HEK293 (cell line): Measurements from ENCODE around the gene FRMD8.

Source experiments
- GLI4 ChIP-seq: fragments of 450-650 bp; formaldehyde crosslinking; IDR thresholded peaks from 2 replicates; pipeline ENCODE4 v1.5.1; 2016; ENCODE audit warnings: missing biosample characterization, missing genetic modification characterization
- GLIS2 ChIP-seq: fragments of 450-650 bp; formaldehyde crosslinking; IDR thresholded peaks from 2 replicates; pipeline ENCODE4 v1.5.1; 2016; ENCODE audit warnings: missing biosample characterization, missing genetic modification characterization
- REPIN1 ChIP-seq: fragments of 450-650 bp; formaldehyde crosslinking; IDR thresholded peaks from 2 replicates; pipeline ENCODE4 v1.5.1; 2017; ENCODE audit warnings: missing biosample characterization, missing genetic modification characterization, low read depth
- SP3 ChIP-seq: fragments of 450-650 bp; formaldehyde crosslinking; IDR thresholded peaks from 2 replicates; pipeline ENCODE4 v1.5.1; 2016; ENCODE audit warnings: missing biosample characterization, missing genetic modification characterization
- WT1 ChIP-seq: fragments of 450-650 bp; formaldehyde crosslinking; IDR thresholded peaks from 2 replicates; pipeline ENCODE4 v1.5.1; 2016; ENCODE audit warnings: missing biosample characterization, missing genetic modification characterization
- ZBTB20 ChIP-seq: fragments of 450-650 bp; formaldehyde crosslinking; IDR thresholded peaks from 2 replicates; pipeline ENCODE4 v1.5.1; 2016; ENCODE audit warnings: missing biosample characterization, missing genetic modification characterization
- ZBTB7A ChIP-seq: fragments of 450-650 bp; formaldehyde crosslinking; IDR thresholded peaks from 2 replicates; pipeline ENCODE4 v1.5.1; 2016; ENCODE audit warnings: low read depth, missing biosample characterization, missing genetic modification characterization
- ZFHX2 ChIP-seq: fragments of 450-650 bp; formaldehyde crosslinking; conservative IDR thresholded peaks from 2 replicates; pipeline ENCODE4 v1.5.1; 2016; ENCODE audit warnings: missing biosample characterization, missing genetic modification characterization
- ZNF214 ChIP-seq: fragments of 450-650 bp; formaldehyde crosslinking; IDR thresholded peaks from 2 replicates; pipeline ENCODE4 v1.5.1; 2017; ENCODE audit warnings: missing biosample characterization, mild to moderate bottlenecking, missing genetic modification characterization, borderline replicate concordance
- ZNF248 ChIP-seq: fragments of 450-650 bp; formaldehyde crosslinking; IDR thresholded peaks from 2 replicates; pipeline ENCODE4 v1.5.1; 2017; ENCODE audit warnings: missing biosample characterization, missing genetic modification characterization
- ZNF335 ChIP-seq: fragments of 450-650 bp; formaldehyde crosslinking; conservative IDR thresholded peaks from 2 replicates; pipeline ENCODE4 v1.5.1; 2016; ENCODE audit warnings: missing biosample characterization, missing genetic modification characterization
- ZNF473 ChIP-seq: fragments of 450-650 bp; formaldehyde crosslinking; IDR thresholded peaks from 2 replicates; pipeline ENCODE4 v1.5.1; 2017; ENCODE audit warnings: missing biosample characterization, missing genetic modification characterization
- ZNF544 ChIP-seq: fragments of 450-650 bp; formaldehyde crosslinking; IDR thresholded peaks from 2 replicates; pipeline ENCODE4 v1.5.0; 2017; ENCODE audit warnings: missing biosample characterization, missing genetic modification characterization
- ZNF548 ChIP-seq: fragments of 450-650 bp; formaldehyde crosslinking; IDR thresholded peaks from 2 replicates; pipeline ENCODE4 v1.5.1; 2016; ENCODE audit warnings: missing biosample characterization, missing genetic modification characterization
- ZNF560 ChIP-seq: fragments of 450-650 bp; formaldehyde crosslinking; IDR thresholded peaks from 2 replicates; pipeline ENCODE4 v1.5.1; 2017; ENCODE audit warnings: missing biosample characterization, missing genetic modification characterization, borderline replicate concordance
- ZNF561 ChIP-seq: fragments of 450-650 bp; IDR thresholded peaks from 2 replicates; pipeline ENCODE4 v1.5.1; 2018; ENCODE audit warnings: missing biosample characterization, missing genetic modification characterization, borderline replicate concordance
- ZNF571 ChIP-seq: fragments of 450-650 bp; formaldehyde crosslinking; IDR thresholded peaks from 2 replicates; pipeline ENCODE4 v1.5.0; 2017; ENCODE audit warnings: missing biosample characterization, missing genetic modification characterization
- ZNF624 ChIP-seq: fragments of 450-650 bp; formaldehyde crosslinking; IDR thresholded peaks from 2 replicates; pipeline ENCODE4 v1.5.1; 2017; ENCODE audit warnings: missing biosample characterization, missing genetic modification characterization
- ZNF660 ChIP-seq: fragments of 450-650 bp; IDR thresholded peaks from 2 replicates; pipeline ENCODE4 v1.5.1; 2018; ENCODE audit warnings: missing biosample characterization, mild to moderate bottlenecking, missing genetic modification characterization
- ZNF768 ChIP-seq: fragments of 450-650 bp; formaldehyde crosslinking; IDR thresholded peaks from 2 replicates; pipeline ENCODE4 v1.5.1; 2018; ENCODE audit warnings: missing biosample characterization, mild to moderate bottlenecking, missing genetic modification characterization
- TF ChIP-seq, protein P1 (sequence below): fragments of 450-650 bp; formaldehyde crosslinking; IDR thresholded peaks from 2 replicates; pipeline ENCODE4 v1.5.1; 2016; ENCODE audit warnings: missing biosample characterization, missing genetic modification characterization
- TF ChIP-seq, protein P2 (sequence below): fragments of 450-650 bp; formaldehyde crosslinking; IDR thresholded peaks from 2 replicates; pipeline ENCODE4 v1.5.1; 2016; ENCODE audit warnings: missing biosample characterization, missing genetic modification characterization
- TF ChIP-seq, protein P3 (sequence below): fragments of 450-650 bp; formaldehyde crosslinking; IDR thresholded peaks from 2 replicates; pipeline ENCODE4 v1.5.1; 2016; ENCODE audit warnings: missing biosample characterization, missing genetic modification characterization, borderline replicate concordance
- TF ChIP-seq, protein P4 (sequence below): fragments of 450-650 bp; IDR thresholded peaks from 2 replicates; pipeline ENCODE4 v1.5.1; 2018; ENCODE audit warnings: missing biosample characterization, missing genetic modification characterization
- TF ChIP-seq, protein P5 (sequence below): fragments of 450-650 bp; formaldehyde crosslinking; IDR thresholded peaks from 2 replicates; pipeline ENCODE4 v1.5.1; 2017; ENCODE audit warnings: missing biosample characterization, missing genetic modification characterization
- TF ChIP-seq, protein P6 (sequence below): fragments of 450-650 bp; formaldehyde crosslinking; IDR thresholded peaks from 2 replicates; pipeline ENCODE4 v1.5.1; 2016; ENCODE audit warnings: missing biosample characterization, missing genetic modification characterization
- TF ChIP-seq, protein P7 (sequence below): fragments of 450-650 bp; formaldehyde crosslinking; IDR thresholded peaks from 2 replicates; pipeline ENCODE4 v1.5.1; 2016; ENCODE audit warnings: missing biosample characterization, missing genetic modification characterization

FRMD8 gene

DNA sequence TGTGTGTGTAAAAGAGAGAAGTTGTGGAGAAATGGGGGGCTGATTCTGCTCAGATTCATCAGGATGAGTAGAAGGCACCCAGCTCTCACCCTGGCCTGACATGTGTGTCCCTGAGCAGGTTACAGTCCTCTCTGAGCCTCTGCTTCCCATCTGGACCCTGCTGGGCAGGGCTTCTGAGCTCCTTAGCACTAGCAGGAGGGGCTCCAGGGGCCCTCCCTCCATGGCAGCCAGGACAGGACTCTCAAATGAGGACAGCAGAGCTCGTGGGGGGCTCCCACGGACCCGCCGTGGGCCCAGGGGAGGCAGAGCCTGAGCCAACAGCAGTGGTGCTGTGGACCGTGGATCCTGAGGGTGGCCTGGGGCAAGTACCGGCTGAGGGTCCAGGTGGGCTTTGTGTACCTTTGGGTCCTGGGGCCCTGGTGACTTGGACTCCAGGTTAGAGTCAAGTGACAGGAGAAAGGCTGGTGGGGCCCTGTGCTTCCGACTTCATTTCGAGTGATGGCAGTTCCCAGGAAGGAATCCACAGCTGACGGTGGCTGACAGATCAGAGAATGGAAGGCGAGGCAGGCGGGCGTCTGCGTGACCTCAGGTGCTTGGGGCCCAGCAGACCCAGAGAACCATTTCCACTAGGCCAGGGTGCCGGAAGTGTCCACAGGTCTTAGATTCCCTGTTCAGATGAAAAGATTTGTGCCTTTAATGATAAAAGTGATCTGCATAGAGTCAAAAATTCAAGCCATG, 58.0 kb downstream of the FRMD8 start (continued):
- TF ChIP-seq, protein P1, sequence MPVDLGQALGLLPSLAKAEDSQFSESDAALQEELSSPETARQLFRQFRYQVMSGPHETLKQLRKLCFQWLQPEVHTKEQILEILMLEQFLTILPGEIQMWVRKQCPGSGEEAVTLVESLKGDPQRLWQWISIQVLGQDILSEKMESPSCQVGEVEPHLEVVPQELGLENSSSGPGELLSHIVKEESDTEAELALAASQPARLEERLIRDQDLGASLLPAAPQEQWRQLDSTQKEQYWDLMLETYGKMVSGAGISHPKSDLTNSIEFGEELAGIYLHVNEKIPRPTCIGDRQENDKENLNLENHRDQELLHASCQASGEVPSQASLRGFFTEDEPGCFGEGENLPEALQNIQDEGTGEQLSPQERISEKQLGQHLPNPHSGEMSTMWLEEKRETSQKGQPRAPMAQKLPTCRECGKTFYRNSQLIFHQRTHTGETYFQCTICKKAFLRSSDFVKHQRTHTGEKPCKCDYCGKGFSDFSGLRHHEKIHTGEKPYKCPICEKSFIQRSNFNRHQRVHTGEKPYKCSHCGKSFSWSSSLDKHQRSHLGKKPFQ (tag by site-specific recombination): no peak
- TF ChIP-seq ZNF248 (no peak), ZBTB20 (tag by site-specific recombination) (0 out of 2 replicates have a peak, but pooled peaks have one; percentile 10), ZNF560 (tag by site-specific recombination) (no peak), GLIS2 (tag by site-specific recombination) (peak; percentile 85), ZNF768 (no peak), GLI4 (tag by site-specific recombination) (no peak), ZBTB7A (tag by site-specific recombination) (no peak), ZNF571 (tag by site-specific recombination) (no peak), REPIN1 (tag by site-specific recombination) (no peak), ZNF660 (tag by site-specific recombination) (no peak), SP3 (tag by site-specific recombination) (no peak), ZNF335 (tag by site-specific recombination) (no peak), ZNF561 (tag by site-specific recombination) (no peak), ZNF473 (no peak), ZNF214 (tag by site-specific recombination) (no peak), ZNF548 (no peak), WT1 (no peak), ZFHX2 (no peak), ZNF544 (tag by site-specific recombination) (no peak), ZNF624 (tag by site-specific recombination) (no peak)
- TF ChIP-seq, protein P2, sequence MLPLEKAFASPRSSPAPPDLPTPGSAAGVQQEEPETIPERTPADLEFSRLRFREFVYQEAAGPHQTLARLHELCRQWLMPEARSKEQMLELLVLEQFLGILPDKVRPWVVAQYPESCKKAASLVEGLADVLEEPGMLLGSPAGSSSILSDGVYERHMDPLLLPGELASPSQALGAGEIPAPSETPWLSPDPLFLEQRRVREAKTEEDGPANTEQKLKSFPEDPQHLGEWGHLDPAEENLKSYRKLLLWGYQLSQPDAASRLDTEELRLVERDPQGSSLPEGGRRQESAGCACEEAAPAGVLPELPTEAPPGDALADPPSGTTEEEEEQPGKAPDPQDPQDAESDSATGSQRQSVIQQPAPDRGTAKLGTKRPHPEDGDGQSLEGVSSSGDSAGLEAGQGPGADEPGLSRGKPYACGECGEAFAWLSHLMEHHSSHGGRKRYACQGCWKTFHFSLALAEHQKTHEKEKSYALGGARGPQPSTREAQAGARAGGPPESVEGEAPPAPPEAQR (tag by site-specific recombination): no peak
- TF ChIP-seq, protein P3, sequence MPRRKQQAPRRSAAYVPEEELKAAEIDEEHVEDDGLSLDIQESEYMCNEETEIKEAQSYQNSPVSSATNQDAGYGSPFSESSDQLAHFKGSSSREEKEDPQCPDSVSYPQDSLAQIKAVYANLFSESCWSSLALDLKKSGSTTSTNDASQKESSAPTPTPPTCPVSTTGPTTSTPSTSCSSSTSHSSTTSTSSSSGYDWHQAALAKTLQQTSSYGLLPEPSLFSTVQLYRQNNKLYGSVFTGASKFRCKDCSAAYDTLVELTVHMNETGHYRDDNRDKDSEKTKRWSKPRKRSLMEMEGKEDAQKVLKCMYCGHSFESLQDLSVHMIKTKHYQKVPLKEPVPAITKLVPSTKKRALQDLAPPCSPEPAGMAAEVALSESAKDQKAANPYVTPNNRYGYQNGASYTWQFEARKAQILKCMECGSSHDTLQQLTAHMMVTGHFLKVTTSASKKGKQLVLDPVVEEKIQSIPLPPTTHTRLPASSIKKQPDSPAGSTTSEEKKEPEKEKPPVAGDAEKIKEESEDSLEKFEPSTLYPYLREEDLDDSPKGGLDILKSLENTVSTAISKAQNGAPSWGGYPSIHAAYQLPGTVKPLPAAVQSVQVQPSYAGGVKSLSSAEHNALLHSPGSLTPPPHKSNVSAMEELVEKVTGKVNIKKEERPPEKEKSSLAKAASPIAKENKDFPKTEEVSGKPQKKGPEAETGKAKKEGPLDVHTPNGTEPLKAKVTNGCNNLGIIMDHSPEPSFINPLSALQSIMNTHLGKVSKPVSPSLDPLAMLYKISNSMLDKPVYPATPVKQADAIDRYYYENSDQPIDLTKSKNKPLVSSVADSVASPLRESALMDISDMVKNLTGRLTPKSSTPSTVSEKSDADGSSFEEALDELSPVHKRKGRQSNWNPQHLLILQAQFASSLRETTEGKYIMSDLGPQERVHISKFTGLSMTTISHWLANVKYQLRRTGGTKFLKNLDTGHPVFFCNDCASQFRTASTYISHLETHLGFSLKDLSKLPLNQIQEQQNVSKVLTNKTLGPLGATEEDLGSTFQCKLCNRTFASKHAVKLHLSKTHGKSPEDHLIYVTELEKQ: no peak
- TF ChIP-seq, protein P4, sequence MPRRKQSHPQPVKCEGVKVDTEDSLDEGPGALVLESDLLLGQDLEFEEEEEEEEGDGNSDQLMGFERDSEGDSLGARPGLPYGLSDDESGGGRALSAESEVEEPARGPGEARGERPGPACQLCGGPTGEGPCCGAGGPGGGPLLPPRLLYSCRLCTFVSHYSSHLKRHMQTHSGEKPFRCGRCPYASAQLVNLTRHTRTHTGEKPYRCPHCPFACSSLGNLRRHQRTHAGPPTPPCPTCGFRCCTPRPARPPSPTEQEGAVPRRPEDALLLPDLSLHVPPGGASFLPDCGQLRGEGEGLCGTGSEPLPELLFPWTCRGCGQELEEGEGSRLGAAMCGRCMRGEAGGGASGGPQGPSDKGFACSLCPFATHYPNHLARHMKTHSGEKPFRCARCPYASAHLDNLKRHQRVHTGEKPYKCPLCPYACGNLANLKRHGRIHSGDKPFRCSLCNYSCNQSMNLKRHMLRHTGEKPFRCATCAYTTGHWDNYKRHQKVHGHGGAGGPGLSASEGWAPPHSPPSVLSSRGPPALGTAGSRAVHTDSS (tag by site-specific recombination): no peak
- TF ChIP-seq, protein P5, sequence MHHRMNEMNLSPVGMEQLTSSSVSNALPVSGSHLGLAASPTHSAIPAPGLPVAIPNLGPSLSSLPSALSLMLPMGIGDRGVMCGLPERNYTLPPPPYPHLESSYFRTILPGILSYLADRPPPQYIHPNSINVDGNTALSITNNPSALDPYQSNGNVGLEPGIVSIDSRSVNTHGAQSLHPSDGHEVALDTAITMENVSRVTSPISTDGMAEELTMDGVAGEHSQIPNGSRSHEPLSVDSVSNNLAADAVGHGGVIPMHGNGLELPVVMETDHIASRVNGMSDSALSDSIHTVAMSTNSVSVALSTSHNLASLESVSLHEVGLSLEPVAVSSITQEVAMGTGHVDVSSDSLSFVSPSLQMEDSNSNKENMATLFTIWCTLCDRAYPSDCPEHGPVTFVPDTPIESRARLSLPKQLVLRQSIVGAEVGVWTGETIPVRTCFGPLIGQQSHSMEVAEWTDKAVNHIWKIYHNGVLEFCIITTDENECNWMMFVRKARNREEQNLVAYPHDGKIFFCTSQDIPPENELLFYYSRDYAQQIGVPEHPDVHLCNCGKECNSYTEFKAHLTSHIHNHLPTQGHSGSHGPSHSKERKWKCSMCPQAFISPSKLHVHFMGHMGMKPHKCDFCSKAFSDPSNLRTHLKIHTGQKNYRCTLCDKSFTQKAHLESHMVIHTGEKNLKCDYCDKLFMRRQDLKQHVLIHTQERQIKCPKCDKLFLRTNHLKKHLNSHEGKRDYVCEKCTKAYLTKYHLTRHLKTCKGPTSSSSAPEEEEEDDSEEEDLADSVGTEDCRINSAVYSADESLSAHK: no peak
- TF ChIP-seq, protein P6, sequence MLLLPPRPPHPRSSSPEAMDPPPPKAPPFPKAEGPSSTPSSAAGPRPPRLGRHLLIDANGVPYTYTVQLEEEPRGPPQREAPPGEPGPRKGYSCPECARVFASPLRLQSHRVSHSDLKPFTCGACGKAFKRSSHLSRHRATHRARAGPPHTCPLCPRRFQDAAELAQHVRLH (tag by site-specific recombination): no peak
- TF ChIP-seq, protein P7, sequence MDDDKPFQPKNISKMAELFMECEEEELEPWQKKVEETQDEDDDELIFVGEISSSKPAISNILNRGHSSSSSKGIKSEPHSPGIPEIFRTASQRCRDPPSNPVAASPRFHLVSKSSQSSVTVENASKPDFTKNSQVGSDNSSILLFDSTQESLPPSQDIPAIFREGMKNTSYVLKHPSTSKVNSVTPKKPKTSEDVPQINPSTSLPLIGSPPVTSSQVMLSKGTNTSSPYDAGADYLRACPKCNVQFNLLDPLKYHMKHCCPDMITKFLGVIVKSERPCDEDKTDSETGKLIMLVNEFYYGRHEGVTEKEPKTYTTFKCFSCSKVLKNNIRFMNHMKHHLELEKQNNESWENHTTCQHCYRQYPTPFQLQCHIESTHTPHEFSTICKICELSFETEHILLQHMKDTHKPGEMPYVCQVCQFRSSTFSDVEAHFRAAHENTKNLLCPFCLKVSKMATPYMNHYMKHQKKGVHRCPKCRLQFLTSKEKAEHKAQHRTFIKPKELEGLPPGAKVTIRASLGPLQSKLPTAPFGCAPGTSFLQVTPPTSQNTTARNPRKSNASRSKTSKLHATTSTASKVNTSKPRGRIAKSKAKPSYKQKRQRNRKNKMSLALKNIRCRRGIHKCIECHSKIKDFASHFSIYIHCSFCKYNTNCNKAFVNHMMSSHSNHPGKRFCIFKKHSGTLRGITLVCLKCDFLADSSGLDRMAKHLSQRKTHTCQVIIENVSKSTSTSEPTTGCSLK (tag by site-specific recombination): no peak
